Stimulated activated CD8-positive, alpha-beta memory T cell treated with anti-CD3 and anti-CD28 coated beads, Interleukin-4, amount 100 ng/mL, for 24 hours (primary cell): ENCODE data around the gene COPS7A.
"Not testable (repeated sequence)": the region's sequence is repeated elsewhere in the genome, so short reads cannot be mapped to it uniquely, and the experiment has no call there.

ENCODE experiments used
- DNase-seq: peaks from one replicate; pipeline ENCODE4 v3.0.0-alpha.2; 2020; ENCODE audit warnings: low read depth

Gene COPS7A

GRCh38 chr12:6701078-6701768 is 22.6 kb upstream of the COPS7A start:
- no peak for DNase-seq

- no peak for DNase-seq
Observed at GRCh38 chr12:6703631-6704030, 20.2 kb upstream of the COPS7A start.

DNA sequence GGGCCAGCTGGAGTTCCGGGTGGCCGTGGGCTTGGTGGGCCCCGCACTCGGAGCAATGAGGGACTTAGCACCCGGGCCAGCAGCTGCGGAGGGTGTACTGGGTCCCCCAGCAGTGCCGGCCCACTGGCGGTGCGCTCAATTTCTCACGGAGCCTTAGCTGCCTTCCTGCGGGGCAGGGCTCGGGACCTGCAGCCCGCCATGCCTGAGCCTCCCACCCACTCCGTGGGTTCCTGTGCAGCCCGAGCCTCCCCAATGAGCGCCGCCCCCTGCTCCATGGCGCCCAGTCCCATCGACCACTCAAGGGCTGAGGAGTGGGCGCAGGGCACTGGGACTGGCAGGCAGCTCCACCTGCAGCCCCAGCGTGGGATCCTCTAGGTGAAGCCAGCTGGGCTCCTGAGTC is 15.5 kb upstream of the COPS7A start:
- DNase-seq = not testable (repeated sequence)

GRCh38 chr12:6708960-6709394 is 14.9 kb upstream of the COPS7A start:
- no peak for DNase-seq

DNA sequence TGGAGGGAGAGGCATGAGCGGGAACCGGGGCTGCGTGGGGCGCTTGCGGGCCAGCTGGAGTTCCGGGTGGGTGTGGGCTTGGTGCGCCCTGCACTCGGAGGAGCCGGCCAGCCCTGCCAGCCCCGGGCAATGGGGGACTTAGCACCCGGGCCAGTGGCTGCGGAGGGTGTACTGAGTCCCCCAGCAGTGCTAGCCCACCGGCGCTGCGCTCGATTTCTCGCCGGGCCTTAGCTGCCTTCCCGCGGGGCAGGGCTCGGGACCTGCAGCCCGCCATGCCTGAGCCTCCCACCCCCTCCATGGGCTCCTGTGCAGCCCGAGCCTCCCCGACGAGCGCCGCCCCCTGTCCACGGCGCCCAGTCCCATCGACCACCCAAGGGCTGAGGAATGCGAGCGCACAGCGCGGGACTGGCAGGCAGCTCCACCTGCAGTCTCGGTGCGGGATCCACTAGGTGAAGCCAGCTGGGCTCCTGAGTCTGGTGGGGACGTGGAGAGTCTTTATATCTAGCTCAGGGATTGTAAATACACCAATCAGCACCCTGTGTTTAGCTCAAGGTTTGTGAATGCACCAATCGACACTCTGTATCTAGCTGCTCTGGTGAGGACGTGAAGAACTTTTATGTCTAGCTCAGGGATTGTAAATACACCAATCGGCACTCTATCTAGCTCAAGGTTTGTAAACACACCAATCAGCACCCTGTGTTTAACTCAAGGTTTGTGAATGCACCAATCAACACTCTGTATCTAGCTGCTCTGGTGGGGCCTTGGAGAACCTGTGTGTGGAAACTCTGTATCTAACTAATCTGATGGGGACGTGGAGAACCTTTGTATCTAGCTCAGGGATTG is 7.6 kb upstream of the COPS7A start:
- DNase-seq = not testable (repeated sequence)

DNA sequence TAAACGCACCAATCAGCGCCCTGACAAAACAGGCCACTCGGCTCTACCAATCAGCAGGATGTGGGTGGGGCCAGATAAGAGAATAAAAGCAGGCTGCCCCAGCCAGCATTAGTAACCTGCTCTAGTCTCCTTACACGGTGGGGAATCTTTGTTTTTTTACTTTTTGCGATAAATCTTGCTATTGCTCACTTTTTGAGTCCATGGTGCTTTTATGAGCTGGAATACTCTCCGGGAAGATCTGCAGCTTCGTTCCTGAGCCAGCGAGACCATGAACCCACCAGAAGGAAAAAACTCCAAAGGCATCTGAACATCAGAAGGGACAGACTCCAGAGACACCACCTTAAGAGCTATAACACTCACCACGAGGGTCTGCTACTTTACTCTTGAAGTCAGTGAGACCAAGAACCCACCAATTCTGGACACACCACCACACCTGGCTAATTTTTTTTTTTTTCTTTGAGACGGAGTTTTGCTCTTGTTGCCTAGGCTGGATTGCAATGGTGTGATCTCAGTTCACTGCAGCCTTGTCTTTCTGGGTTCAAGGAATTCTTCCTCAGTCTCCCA is 6.9 kb upstream of the COPS7A start:
- DNase-seq = no peak

- DNase-seq = no peak
Observed at GRCh38 chr12:6722863-6723262, 983 bp upstream of the COPS7A start.

GRCh38 chr12:6724409-6724797 is 557 bp downstream of the COPS7A start:
- DNase-seq = no peak

DNA sequence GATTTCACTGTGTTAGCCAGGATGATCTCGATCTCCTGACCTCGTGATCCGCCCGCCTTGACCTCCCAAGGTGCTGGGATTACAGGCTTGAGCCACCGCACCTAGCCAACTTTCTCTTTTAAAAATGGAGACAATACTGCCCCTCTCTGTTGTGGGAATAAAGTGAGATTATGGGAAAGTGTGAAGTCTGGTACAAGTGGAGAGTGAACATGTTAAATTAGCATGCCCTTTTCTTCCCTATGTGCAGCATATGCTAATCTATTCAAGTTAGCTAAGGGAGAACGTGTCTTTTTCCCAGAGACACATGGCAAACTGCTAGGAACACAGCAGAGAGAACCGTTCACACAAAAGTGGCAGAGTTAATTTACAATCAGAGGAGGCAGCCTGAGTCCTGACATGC is 1.5 kb downstream of the COPS7A start:
- DNase-seq = no peak

DNA sequence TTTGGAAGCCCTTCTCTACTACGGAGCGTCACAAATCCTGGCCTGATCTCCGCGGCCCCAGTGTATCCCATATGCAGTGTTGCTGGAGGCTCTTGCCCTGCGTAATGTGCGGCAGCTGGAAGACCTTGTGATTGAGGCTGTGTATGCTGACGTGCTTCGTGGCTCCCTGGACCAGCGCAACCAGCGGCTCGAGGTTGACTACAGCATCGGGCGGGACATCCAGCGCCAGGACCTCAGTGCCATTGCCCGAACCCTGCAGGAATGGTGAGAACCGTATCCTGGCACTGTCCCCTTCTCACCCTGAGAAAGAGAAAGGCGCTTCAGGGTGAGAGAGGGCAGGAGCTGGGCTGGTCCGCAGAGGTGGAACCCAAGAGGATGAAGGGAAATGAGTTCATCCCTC is 5.3 kb downstream of the COPS7A start:
- no peak for DNase-seq

DNA sequence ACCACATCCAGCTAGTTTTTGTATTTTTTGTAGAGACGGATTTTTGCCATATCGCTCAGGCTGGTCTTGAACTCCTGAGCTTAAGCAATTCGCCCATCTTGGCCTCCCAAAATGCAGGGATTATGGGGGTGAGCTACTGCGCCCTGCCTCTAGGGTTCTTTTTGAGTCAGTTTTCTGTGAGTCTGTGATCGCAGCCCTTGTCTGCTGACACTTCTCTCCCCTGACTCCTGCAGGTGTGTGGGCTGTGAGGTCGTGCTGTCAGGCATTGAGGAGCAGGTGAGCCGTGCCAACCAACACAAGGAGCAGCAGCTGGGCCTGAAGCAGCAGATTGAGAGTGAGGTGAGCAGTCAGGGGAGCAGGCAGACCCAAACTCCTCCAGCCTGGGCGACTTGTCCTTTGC is 6.3 kb downstream of the COPS7A start:
- DNase-seq = no peak

GRCh38 chr12:6734506-6735387 is 10.9 kb downstream of the COPS7A start:
- DNase-seq = no peak

- no peak for DNase-seq
Observed at GRCh38 chr12:6735448-6736191, 11.8 kb downstream of the COPS7A start.

GRCh38 chr12:6736754-6737153 is 12.9 kb downstream of the COPS7A start:
- DNase-seq = no peak

- DNase-seq = not testable (repeated sequence)
Observed at GRCh38 chr12:6742080-6742479, 18.2 kb downstream of the COPS7A start.

DNA sequence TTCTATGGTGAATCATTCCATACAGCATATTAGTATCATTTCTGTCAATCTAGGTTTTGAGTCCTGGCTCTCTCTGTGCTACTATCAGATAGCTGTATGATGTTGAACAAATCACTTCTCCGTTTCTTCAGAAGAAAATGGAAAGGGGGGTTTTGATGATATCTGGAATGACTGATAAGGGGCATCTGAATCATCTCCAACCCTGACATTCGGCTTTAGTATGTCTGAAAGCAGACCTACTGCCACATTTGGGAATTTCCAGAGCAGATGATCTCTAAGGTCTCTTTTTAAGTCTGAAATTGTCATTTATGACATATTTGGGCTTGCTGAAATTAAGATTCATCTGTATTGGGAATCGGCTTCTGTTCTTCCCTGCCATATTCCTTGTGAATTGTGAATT is 19.0 kb downstream of the COPS7A start:
- no peak for DNase-seq

DNA sequence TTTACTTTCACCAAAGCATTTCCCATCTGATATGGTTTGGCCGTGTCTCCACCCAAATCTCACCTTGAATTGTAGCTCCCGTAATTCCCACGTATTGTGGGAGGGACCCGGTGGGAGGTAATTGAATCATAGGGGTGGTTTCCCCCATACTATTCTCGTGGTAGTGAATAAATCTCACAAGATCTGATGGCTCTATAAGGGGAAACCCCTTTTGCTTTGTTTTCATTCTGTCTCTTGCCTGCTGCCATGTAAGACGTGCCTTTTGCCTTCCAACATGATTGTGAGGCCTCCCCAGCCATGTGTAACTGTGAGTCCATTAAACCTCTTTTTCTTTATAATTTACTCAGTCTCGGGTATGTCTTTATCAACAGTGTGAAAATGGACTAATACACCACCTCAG is 19.5 kb downstream of the COPS7A start:
- DNase-seq = not testable (repeated sequence)

DNA sequence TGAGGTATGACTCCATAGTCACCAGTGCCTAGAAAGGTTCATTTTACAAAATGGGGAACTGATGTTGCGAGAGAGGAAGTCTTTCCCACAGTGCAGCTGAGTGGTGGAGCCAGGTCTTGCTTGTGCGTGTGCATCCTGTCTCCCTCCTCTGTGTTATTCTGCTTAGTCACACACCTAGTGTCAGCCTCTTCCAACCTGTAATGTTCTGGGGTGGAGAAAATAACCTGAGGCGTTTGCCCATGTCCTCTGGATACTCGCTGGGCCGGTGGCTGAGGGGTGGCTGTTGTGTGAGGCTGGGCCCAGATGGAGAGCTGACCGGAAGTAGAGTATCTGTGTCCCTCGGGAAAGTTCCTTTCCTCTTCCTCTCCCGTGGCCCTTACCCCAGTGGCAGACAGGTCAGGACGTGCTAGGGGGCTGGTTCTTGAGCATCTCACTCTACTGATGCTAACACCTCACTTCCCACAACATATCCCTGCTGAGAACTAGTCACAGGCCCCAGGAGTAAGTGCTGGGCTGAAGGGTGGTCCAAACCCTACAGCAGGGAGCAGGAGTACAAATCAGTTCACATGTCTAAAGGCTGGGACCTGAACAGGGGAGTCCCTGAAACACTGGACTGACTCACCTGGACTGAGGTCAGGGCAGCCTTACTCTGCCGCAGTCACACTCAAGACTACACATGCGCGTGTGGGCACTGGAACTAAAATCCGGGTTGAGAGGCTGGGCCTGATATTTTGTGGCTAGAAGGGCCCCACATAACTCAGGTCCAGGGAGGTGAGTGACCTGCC is 22.1 kb downstream of the COPS7A start:
- DNase-seq = no peak

GRCh38 chr12:6747216-6747615 is 23.4 kb downstream of the COPS7A start:
- no peak for DNase-seq

DNA sequence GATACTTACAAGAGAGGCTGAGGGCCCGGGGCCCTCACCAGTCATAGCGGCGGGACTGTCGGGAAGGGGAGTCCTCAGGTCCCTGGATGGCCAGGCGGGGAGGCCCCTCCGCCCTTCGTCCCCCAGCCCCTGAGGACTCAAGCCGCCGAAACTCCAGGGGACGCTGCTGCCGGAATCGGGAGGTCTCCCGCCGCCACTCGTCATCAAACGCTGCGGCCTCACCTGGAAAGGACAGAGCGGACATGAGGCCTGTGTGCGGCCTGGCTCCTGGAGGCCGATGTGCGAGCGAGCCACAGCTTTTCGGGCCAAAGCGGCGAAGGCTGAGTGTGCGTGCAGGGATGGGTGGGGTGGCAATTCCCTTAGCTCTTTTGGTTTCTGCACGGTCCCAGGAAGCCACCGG is 24.9 kb downstream of the COPS7A start:
- no peak for DNase-seq

DNA sequence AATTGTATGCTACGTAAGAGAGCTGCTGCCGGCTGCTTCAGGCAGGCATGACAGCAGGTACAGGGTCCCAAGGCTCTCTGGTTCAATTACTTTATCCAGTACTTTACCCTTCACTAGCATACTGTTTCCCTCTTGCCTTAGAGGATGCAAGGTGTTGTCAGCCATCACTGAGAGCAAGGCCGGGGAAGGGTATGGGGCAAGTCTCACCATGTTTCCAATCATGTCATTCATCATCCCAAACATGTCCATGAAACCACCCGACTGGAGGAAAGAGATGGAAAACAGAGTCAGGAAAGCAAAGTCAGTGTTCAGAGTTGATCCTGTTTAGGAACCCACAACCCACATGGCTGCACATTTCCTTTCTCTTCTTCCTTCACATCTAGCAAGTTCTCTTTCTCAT is 26.7 kb downstream of the COPS7A start:
- no peak for DNase-seq
